Effector memory CD8-positive, alpha-beta T cell (primary cell): Measurements from ENCODE around the gene ABCA13.

Experiments used
- ATAC-seq: fragments of 150-1000 bp; cut with Tn5 transposase; replicated peaks from 2 replicates; pipeline ENCODE4 v1.10.0; 2021; ENCODE audit warnings: mild to moderate bottlenecking, moderate library complexity
- DNase-seq, 3 experiments: peaks; one replicate each; pipeline ENCODE4 v3.0.0; 2021
- H3K27ac Mint-ChIP-seq, 2 donors: one replicate each; pipeline ENCODE4 v1.8.0; 2022; ENCODE audit warnings: mild to moderate bottlenecking in 2 of 2, mixed read lengths in 2 of 2, moderate library complexity in 2 of 2
- H3K27me3 Mint-ChIP-seq, 2 donors: one replicate each; pipeline ENCODE4 v1.8.0; 2022; ENCODE audit warnings: mixed read lengths in 2 of 2
- H3K36me3 Mint-ChIP-seq: one replicate; pipeline ENCODE4 v1.8.0; 2022; ENCODE audit warnings: mild to moderate bottlenecking, moderate library complexity, mixed read lengths; ENCODE audit not compliant: insufficient read depth
- H3K4me1 Mint-ChIP-seq, 2 donors: one replicate each; pipeline ENCODE4 v1.8.0; 2022; ENCODE audit warnings: low read depth in 2 of 2, mixed read lengths in 2 of 2
- H3K4me3 Mint-ChIP-seq, 2 donors: one replicate each; pipeline ENCODE4 v1.8.0; 2022; ENCODE audit warnings: mild to moderate bottlenecking in 2 of 2, mixed read lengths in 2 of 2, moderate library complexity in 2 of 2
- H3K9me3 Mint-ChIP-seq, 2 donors: one replicate each; pipeline ENCODE4 v1.8.0; 2022; ENCODE audit warnings: mixed read lengths in 2 of 2

ABCA13 gene

GRCh38 chr7:48471196-48471595 lies 299.9 kb downstream of the ABCA13 start:
- no peaks in the 10 kb centered on the region for H3K27me3 Mint-ChIP-seq
- no peaks in the 10 kb centered on the region for H3K4me1 Mint-ChIP-seq
- ATAC-seq = no peak
- H3K9me3 Mint-ChIP-seq = peaks cover 0 to 9% of the 10 kb centered on the region in 2 donors
- no peaks in the 10 kb centered on the region for H3K36me3 Mint-ChIP-seq
- DNase-seq = no peak
- H3K4me3 Mint-ChIP-seq = no peak overlapping the region
- H3K27ac Mint-ChIP-seq = no peak overlapping the region

- peaks cover 0 to 9% of the 10 kb centered on the region in 2 donors for H3K9me3 Mint-ChIP-seq
Observed at GRCh38 chr7:48472640-48473039, 301.4 kb downstream of the ABCA13 start.

GRCh38 chr7:48473205-48473865 lies 302.1 kb downstream of the ABCA13 start:
- ATAC-seq = no peak
- Mint-ChIP-seq H3K9me3 (peaks cover 0 to 9% of the 10 kb centered on the region in 2 donors), H3K27me3 (no peaks in the 10 kb centered on the region), H3K4me3 (no peak overlapping the region), H3K27ac (no peak overlapping the region), H3K4me1 (no peaks in the 10 kb centered on the region), H3K36me3 (no peaks in the 10 kb centered on the region)
- DNase-seq = no peak

More at GRCh38 chr7:48472640-48473039, 301.4 kb downstream of the ABCA13 start:
- H3K27me3 Mint-ChIP-seq = no peaks in the 10 kb centered on the region
- no peaks in the 10 kb centered on the region for H3K36me3 Mint-ChIP-seq
- no peak overlapping the region for H3K4me3 Mint-ChIP-seq
- ATAC-seq (no peak), DNase-seq (no peak)
- H3K4me1 Mint-ChIP-seq = no peaks in the 10 kb centered on the region
- H3K27ac Mint-ChIP-seq = no peak overlapping the region

- Mint-ChIP-seq H3K4me1 (no peaks in the 10 kb centered on the region), H3K27ac (no peak overlapping the region), H3K4me3 (no peak overlapping the region), H3K27me3 (no peaks in the 10 kb centered on the region), H3K36me3 (no peaks in the 10 kb centered on the region), H3K9me3 (peaks cover 6 to 16% of the 10 kb centered on the region in 2 donors)
- ATAC-seq = no peak
- no peak for DNase-seq
Observed at GRCh38 chr7:48481235-48481634, 310.0 kb downstream of the ABCA13 start.

- no peaks in the 10 kb centered on the region for H3K4me1 Mint-ChIP-seq
- H3K9me3 Mint-ChIP-seq = peaks cover 0 to 9% of the 10 kb centered on the region in 2 donors
- DNase-seq = no peak
- ATAC-seq = no peak
- H3K36me3 Mint-ChIP-seq = no peaks in the 10 kb centered on the region
- H3K4me3 Mint-ChIP-seq = no peak overlapping the region
- H3K27me3 Mint-ChIP-seq = no peaks in the 10 kb centered on the region
- no peak overlapping the region for H3K27ac Mint-ChIP-seq
Observed at GRCh38 chr7:48497521-48497920, 326.3 kb downstream of the ABCA13 start.

- no peaks in the 10 kb centered on the region for H3K4me1 Mint-ChIP-seq
- H3K36me3 Mint-ChIP-seq = no peaks in the 10 kb centered on the region
- ATAC-seq (no peak), DNase-seq (no peak)
- H3K27ac Mint-ChIP-seq = no peak overlapping the region
- peaks cover 5% of the 10 kb centered on the region in 2 donors for H3K9me3 Mint-ChIP-seq
- H3K27me3 Mint-ChIP-seq = no peaks in the 10 kb centered on the region
- no peak overlapping the region for H3K4me3 Mint-ChIP-seq
Observed at GRCh38 chr7:48502021-48502420, 330.8 kb downstream of the ABCA13 start.

GRCh38 chr7:48505051-48505450 lies 333.8 kb downstream of the ABCA13 start:
- Mint-ChIP-seq H3K9me3 (peaks cover 5% of the 10 kb centered on the region in 2 donors), H3K4me3 (no peak overlapping the region), H3K27me3 (no peaks in the 10 kb centered on the region), H3K4me1 (no peaks in the 10 kb centered on the region), H3K36me3 (no peaks in the 10 kb centered on the region), H3K27ac (no peak overlapping the region)
- ATAC-seq (no peak), DNase-seq (no peak)

GRCh38 chr7:48505466-48505865 lies 334.2 kb downstream of the ABCA13 start:
- no peaks in the 10 kb centered on the region for H3K36me3 Mint-ChIP-seq
- ATAC-seq (no peak), DNase-seq (no peak)
- H3K4me1 Mint-ChIP-seq = no peaks in the 10 kb centered on the region
- no peaks in the 10 kb centered on the region for H3K27me3 Mint-ChIP-seq
- peaks cover 5% of the 10 kb centered on the region in 2 donors for H3K9me3 Mint-ChIP-seq
- no peak overlapping the region for H3K4me3 Mint-ChIP-seq
- H3K27ac Mint-ChIP-seq = no peak overlapping the region

GRCh38 chr7:48506569-48506968 lies 335.3 kb downstream of the ABCA13 start:
- ATAC-seq (no peak), DNase-seq (no peak)
- H3K4me1 Mint-ChIP-seq = no peaks in the 10 kb centered on the region
- no peaks in the 10 kb centered on the region for H3K27me3 Mint-ChIP-seq
- H3K27ac Mint-ChIP-seq = no peak overlapping the region
- no peak overlapping the region for H3K4me3 Mint-ChIP-seq
- peaks cover 5% of the 10 kb centered on the region in 2 donors for H3K9me3 Mint-ChIP-seq
- H3K36me3 Mint-ChIP-seq = no peaks in the 10 kb centered on the region

GRCh38 chr7:48511080-48511479 lies 339.8 kb downstream of the ABCA13 start:
- Mint-ChIP-seq H3K4me3 (no peak overlapping the region), H3K27me3 (no peaks in the 10 kb centered on the region), H3K4me1 (no peaks in the 10 kb centered on the region), H3K9me3 (peaks cover 0 to 4% of the 10 kb centered on the region in 2 donors), H3K27ac (no peak overlapping the region), H3K36me3 (no peaks in the 10 kb centered on the region)
- no peak for ATAC-seq
- no peak for DNase-seq

- Mint-ChIP-seq H3K27ac (no peak overlapping the region), H3K36me3 (no peaks in the 10 kb centered on the region), H3K9me3 (peaks cover 0 to 4% of the 10 kb centered on the region in 2 donors), H3K4me3 (no peak overlapping the region), H3K4me1 (no peaks in the 10 kb centered on the region), H3K27me3 (no peaks in the 10 kb centered on the region)
- ATAC-seq (no peak), DNase-seq (no peak)
Observed at GRCh38 chr7:48512892-48513291, 341.6 kb downstream of the ABCA13 start.

- H3K27ac Mint-ChIP-seq = no peak overlapping the region
- H3K27me3 Mint-ChIP-seq = no peaks in the 10 kb centered on the region
- DNase-seq (no peak), ATAC-seq (no peak)
- H3K4me3 Mint-ChIP-seq = no peak overlapping the region
- H3K36me3 Mint-ChIP-seq = no peaks in the 10 kb centered on the region
- H3K4me1 Mint-ChIP-seq = no peaks in the 10 kb centered on the region
- H3K9me3 Mint-ChIP-seq = peaks cover 0 to 4% of the 10 kb centered on the region in 2 donors
Observed at GRCh38 chr7:48515171-48515570, 343.9 kb downstream of the ABCA13 start.

- no peak overlapping the region for H3K27ac Mint-ChIP-seq
- H3K4me1 Mint-ChIP-seq = no peaks in the 10 kb centered on the region
- DNase-seq (no peak), ATAC-seq (no peak)
- H3K4me3 Mint-ChIP-seq = no peak overlapping the region
- H3K9me3 Mint-ChIP-seq = peaks cover 2 to 8% of the 10 kb centered on the region in 2 donors
- H3K36me3 Mint-ChIP-seq = no peaks in the 10 kb centered on the region
- H3K27me3 Mint-ChIP-seq = no peaks in the 10 kb centered on the region
Observed at GRCh38 chr7:48518092-48518491, 346.8 kb downstream of the ABCA13 start.

- H3K27me3 Mint-ChIP-seq = no peaks in the 10 kb centered on the region
- ATAC-seq (no peak), DNase-seq (no peak)
- no peak overlapping the region for H3K27ac Mint-ChIP-seq
- peaks cover 4 to 8% of the 10 kb centered on the region in 2 donors for H3K9me3 Mint-ChIP-seq
- no peaks in the 10 kb centered on the region for H3K36me3 Mint-ChIP-seq
- H3K4me3 Mint-ChIP-seq = no peak overlapping the region
- no peaks in the 10 kb centered on the region for H3K4me1 Mint-ChIP-seq
Observed at GRCh38 chr7:48522692-48523091, 351.4 kb downstream of the ABCA13 start.
